Renal cortical epithelial cell (primary cell): ENCODE measurements around the gene TFEB. TPM values are rescaled to one million over a fixed set of nuclear protein-coding genes. Genes with fewer than 3 reads are reported as not detected.
A peak's percentile ranks its signal among the peaks of the same experiment; 100 is the strongest.

Experiments used
- DNase-seq: peaks from one replicate; pipeline ENCODE4 v3.0.0-alpha.2; 2011; ENCODE audit warnings: low read depth
- total RNA-seq: library from RNA; depleted of rRNA; stranded (reverse); fragments of >200 nt; gene quantifications from 2 replicates; pipeline ENCODE4 v1.2.3, GENCODE V29; 2014

Gene TFEB
- total RNA-seq = 5.2 and 14.7 TPM in 2 replicates

GRCh38 chr6:41735427-41736185 is at the start of gene TFEB:
TFEB (minus strand) TSS chr6:41735608; CDS start chr6:41691213, 44,395 bp downstream.
- peak; percentile 73 for DNase-seq

GRCh38 chr6:41784581-41785171 is 49.3 kb upstream of the TFEB start:
- peak; percentile 28 for DNase-seq

- DNase-seq = no peak
These were observed 47.8 kb upstream of the TFEB start for GRCh38 chr6:41783106-41783780.

- no peak for DNase-seq
These were observed 45.9 kb upstream of the TFEB start for GRCh38 chr6:41781366-41781730.

- peak; percentile 28 for DNase-seq
These were observed 45.4 kb upstream of the TFEB start, which contains the start of gene PRICKLE4 for GRCh38 chr6:41780551-41781365. PRICKLE4 (plus strand) TSS chr6:41780782; CDS start chr6:41783474, 2,692 bp downstream.

- DNase-seq = peak; percentile 78
These were observed 44.6 kb upstream of the TFEB start, which contains the start of gene FRS3 for GRCh38 chr6:41779788-41780550. FRS3 (minus strand) TSS chr6:41779900; CDS start chr6:41776987, 2,913 bp downstream.

GRCh38 chr6:41779336-41779735 is 43.9 kb upstream of the TFEB start:
- DNase-seq = no peak

- DNase-seq = no peak
These were observed 43.5 kb upstream of the TFEB start for GRCh38 chr6:41778895-41779294.

- no peak for DNase-seq
These were observed 42.3 kb upstream of the TFEB start for GRCh38 chr6:41777551-41778285.

- DNase-seq = no peak
These were observed 40.0 kb upstream of the TFEB start for GRCh38 chr6:41775293-41775882.

GRCh38 chr6:41774841-41775240 is 39.4 kb upstream of the TFEB start:
- DNase-seq = no peak

GRCh38 chr6:41771058-41771983 is 35.9 kb upstream of the TFEB start:
- no peak for DNase-seq

GRCh38 chr6:41770381-41771057 is 35.1 kb upstream of the TFEB start:
- no peak for DNase-seq

- DNase-seq = no peak
These were observed 34.0 kb upstream of the TFEB start for GRCh38 chr6:41769376-41769775.

- DNase-seq = no peak
These were observed 33.3 kb upstream of the TFEB start for GRCh38 chr6:41768545-41769308.

- DNase-seq = peak; percentile 69
These were observed 31.9 kb upstream of the TFEB start for GRCh38 chr6:41767112-41767833.
